GDM1 (cell line): ENCODE results near the gene KEAP1.

Experiments used
- DNase-seq: peaks from one replicate; lab custom pipeline; 2025; lab: John Stamatoyannopoulos, UW

The KEAP1 gene

DNA sequence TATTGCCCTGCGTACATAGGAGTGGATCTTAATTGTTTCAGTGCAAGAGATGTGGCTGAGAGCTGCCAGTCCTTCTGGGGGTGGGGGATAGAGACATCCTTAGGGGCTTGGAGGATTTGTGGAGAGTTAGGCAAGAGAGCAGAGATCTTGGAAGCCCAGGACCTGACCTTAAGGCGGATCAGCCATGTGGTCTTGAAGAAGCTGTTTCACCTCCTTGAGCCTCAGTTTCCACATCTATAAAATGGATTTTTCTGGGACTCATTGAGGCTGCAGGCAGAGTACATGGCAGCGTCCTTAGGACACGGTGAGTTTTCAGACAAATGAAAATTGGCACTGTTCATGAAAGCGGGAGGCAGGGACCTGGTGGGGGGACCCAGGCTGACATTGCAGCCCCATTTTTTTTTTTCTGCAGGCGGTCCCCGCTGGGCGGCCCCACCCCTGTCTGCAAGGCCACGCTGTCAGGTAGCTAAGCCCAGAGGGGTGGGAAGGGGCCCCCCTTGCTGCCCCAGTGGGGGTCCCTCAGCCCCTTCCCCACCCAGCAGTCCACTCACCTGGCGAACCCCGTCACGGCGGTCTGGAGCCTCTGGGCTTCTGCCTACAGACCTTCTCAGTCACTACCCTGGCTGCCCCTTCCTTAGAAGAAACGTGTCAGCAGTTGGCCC, 52.8 kb downstream of the KEAP1 start:
- DNase-seq, result no peak

DNA sequence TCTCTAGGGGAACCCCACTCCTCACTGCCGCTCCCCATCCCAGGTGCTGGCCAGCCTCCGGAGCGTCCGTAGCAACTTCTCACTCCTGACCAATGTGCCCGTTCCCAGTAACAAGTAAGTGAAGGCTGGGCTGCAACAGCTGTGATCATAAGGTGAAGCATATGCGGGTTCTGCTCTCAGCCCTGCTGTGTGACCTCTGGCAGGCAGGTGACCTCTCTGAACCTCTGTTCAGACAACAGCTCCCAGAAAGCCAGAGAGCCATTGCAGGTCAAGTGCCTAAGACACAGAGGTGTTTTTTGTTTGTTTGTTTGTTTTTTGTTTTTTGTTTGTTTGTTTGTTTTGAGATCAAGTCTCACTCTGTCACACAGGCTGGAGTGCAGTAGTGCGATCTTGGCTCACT, 54.1 kb downstream of the KEAP1 start:
- DNase-seq, result no peak

DNA sequence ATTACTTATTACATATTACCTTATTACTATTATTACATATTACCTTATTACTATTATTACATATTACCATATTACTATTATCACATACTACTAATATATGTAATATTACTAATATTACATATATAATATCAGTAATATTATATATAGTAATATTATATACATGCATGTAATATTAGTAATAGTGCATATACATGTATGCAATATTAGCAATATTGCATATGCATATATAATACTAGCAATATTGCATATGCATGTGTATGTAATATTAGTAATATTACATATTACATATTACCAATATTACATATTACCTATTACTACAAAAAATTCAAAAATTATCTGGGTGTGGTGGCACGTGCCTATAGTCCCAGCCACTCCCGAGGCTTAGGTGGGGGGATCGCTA, 60.5 kb downstream of the KEAP1 start:
- no peak for DNase-seq

DNA sequence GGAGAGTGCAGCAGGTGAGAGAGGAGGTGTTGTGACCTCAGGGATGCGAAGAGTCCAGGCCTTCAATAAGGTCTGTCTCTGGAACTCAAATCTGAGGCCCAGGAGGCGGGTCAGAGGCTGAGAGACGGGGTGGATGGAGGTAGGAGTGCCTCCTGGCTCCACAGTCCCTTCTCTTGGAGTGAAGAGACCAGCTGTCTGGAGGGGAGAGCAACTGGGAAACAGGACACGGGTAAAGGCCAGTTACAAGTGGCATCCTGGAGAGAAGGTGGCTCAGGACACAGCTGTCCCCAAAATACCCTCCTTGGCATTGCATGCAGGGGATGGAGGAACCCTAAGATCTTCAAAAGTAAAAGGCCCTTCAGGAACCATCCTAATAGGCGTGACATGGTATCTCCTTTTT, 63.6 kb downstream of the KEAP1 start:
- DNase-seq, result no peak
